Central memory CD8-positive, alpha-beta T cell (primary cell): ENCODE results near the gene TMEM179.

ENCODE experiments used
- ATAC-seq: fragments of 150-1000 bp; cut with Tn5 transposase; replicated peaks from 2 replicates; pipeline ENCODE4 v1.10.0; 2022; ENCODE audit warnings: mild to moderate bottlenecking, moderate FRiP score, moderate number of reproducible peaks; ENCODE audit not compliant: poor library complexity, severe bottlenecking; ENCODE audit errors: extremely low read depth
- DNase-seq, 2 donors: peaks; one replicate each; pipeline ENCODE4 v3.0.0; 2021; ENCODE audit warnings: low spot score in 2 of 2
- H3K27ac Mint-ChIP-seq: one replicate; pipeline ENCODE4 v1.8.0; 2022; ENCODE audit warnings: low read depth, mild to moderate bottlenecking, moderate library complexity, mixed read lengths
- H3K27me3 Mint-ChIP-seq: one replicate; pipeline ENCODE4 v1.8.0; 2022; ENCODE audit warnings: mixed read lengths
- H3K36me3 Mint-ChIP-seq: one replicate; pipeline ENCODE4 v1.8.0; 2022; ENCODE audit warnings: mild to moderate bottlenecking, moderate library complexity, mixed read lengths; ENCODE audit not compliant: insufficient read depth
- H3K4me1 Mint-ChIP-seq: one replicate; pipeline ENCODE4 v1.8.0; 2022; ENCODE audit warnings: mixed read lengths
- H3K4me3 Mint-ChIP-seq: one replicate; pipeline ENCODE4 v1.8.0; 2022; ENCODE audit warnings: mild to moderate bottlenecking, moderate library complexity, mixed read lengths
- H3K9me3 Mint-ChIP-seq: one replicate; pipeline ENCODE4 v1.8.0; 2022; ENCODE audit warnings: mixed read lengths

Gene TMEM179

DNA sequence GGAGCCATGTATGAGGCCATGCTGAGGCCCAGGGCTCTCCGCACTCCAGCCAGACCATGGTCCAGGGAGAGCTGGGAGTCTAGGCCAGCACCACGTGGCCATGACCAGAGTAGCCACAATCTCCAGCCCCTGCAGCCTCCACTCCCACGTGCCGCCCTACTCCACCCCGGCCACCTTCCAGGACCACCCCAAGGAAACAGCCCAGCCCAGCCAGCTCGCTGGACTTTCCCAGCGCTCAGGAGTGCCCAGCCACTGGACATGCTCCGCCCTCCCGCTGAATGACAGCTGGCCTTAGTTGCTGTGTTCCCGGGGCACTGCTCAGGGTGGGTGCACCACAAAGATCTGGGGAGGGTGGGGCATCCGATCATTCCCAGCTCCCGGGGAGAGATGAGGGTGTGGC lies 27.1 kb downstream of the TMEM179 start:
- DNase-seq: no peak
- no peak overlapping the region for H3K4me3 Mint-ChIP-seq
- H3K27me3 Mint-ChIP-seq: no peaks in the 10 kb centered on the region
- no peak overlapping the region for H3K27ac Mint-ChIP-seq
- H3K9me3 Mint-ChIP-seq: no peaks in the 10 kb centered on the region
- ATAC-seq: no peak
- H3K36me3 Mint-ChIP-seq: no peaks in the 10 kb centered on the region
- no peaks in the 10 kb centered on the region for H3K4me1 Mint-ChIP-seq

DNA sequence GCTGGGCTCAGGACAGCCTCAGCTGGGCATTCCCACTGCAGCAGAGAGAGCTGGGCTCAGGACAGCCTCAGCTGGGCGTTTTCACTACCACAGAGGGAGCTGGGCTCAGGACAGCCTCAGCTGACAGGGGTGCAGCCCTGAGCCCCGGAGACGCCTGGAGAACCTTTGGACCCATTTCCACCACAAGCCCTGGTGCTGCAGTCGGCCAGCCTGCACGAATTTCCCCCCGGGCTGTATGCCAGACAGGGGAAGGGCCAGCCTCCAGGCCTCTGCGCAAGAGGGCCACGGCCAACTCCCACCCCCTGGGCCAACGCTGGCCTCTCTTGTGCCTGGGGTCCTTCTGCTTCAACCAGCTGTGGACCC lies 27.6 kb downstream of the TMEM179 start:
- no peaks in the 10 kb centered on the region for H3K4me1 Mint-ChIP-seq

DNA sequence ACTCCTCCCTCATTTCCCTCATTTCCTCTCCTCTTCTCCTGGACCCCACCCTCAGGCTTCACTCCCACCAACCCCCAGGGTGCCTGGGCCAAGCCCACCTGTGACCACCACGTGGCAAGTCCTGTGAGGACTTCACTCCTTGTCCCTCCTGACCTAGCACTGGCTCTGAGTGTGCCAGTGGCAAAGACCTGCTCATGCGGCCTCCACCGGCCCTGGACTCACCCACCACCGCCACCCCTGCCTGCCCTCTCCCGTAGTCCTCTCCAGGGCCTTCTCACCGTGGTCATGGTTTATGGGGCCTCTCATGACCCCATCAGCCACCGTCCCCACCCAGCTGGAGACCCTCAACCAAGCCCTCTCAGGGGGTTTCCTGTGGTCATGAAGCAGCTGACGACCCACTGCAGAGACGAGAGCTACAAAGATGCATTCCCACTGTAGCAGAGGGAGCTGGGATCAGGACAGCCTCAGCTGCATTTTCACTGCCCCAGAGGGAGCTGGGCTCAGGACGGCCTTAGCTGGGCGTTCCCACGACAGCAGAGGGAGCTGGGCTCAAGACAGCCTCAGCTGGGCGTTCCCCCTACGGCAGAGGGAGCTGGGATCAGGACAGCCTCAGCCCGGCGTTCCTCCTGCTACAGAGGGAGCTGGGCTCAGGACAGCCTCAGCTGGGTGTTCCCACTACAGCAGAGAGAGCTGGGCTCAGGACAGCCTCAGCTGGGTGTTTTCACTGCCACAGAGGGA lies 28.2 kb downstream of the TMEM179 start:
- Mint-ChIP-seq H3K27me3 (no peaks in the 10 kb centered on the region), H3K4me1 (no peaks in the 10 kb centered on the region), H3K27ac (peak overlapping the region; percentile 33), H3K4me3 (no peak overlapping the region), H3K36me3 (no peaks in the 10 kb centered on the region), H3K9me3 (no peaks in the 10 kb centered on the region)
- ATAC-seq: no peak
- no peak for DNase-seq

More for the DNA sequence above, 27.6 kb downstream of the TMEM179 start:
- Mint-ChIP-seq H3K9me3 (no peaks in the 10 kb centered on the region), H3K27ac (no peak overlapping the region), H3K36me3 (no peaks in the 10 kb centered on the region), H3K27me3 (no peaks in the 10 kb centered on the region), H3K4me3 (no peak overlapping the region)
- no peak for ATAC-seq
- no peak for DNase-seq

DNA sequence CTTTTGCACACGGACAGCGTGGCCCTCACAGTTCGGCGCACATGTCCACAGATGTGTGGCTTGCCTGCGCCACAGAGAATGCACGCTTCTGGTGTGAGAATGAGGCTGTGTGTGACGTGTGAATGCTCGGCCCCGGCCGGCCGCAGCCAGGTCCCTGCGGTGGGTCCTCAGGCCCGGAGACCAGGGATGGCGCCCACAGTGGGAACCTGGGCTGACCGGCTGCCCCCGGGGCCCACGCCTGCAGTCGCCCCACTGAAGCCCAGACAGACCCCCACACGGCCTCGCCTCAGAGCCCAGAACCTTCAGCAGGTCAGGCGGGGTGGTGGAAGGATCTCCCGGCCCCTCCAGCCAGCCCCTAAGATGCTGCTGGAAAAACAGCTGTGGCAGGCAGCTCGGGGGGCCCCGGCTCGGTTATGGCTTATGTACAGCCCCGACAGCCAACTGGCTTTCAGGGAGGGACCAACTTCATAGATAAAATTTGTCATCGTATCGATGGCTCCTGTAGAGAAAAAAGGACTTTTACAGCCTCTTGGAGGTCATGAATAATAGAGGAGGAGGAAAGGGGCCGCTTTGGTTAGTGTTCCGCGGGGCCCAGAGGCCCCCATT lies 29.5 kb downstream of the TMEM179 start:
- no peaks in the 10 kb centered on the region for H3K4me1 Mint-ChIP-seq
- ATAC-seq: no peak
- no peaks in the 10 kb centered on the region for H3K9me3 Mint-ChIP-seq
- no peaks in the 10 kb centered on the region for H3K27me3 Mint-ChIP-seq
- no peak overlapping the region for H3K4me3 Mint-ChIP-seq
- H3K27ac Mint-ChIP-seq: no peak overlapping the region
- H3K36me3 Mint-ChIP-seq: no peaks in the 10 kb centered on the region
- DNase-seq: no peak

DNA sequence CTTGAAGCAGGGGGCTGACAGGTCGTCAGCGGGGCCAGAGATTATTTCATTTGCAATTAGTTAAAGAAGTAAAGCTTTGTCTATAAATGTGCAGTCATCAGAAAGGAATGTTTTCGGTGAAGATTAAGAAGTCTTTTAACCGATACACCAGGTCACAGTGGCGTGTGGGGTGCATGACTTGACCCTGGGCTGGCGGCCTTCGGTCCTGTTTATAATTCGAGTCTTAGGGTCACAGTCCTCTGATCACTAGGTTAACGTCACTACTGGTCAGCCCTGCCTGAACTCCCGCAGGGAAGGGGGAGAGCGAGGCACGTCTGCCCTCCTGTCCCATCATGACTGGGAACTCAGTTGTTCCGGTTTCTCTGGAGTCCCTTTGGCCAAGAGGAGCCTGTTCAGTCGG lies 30.0 kb downstream of the TMEM179 start:
- Mint-ChIP-seq H3K36me3 (no peaks in the 10 kb centered on the region), H3K27me3 (no peaks in the 10 kb centered on the region), H3K4me1 (no peaks in the 10 kb centered on the region), H3K4me3 (no peak overlapping the region), H3K27ac (no peak overlapping the region), H3K9me3 (no peaks in the 10 kb centered on the region)
- ATAC-seq (no peak), DNase-seq (no peak)

DNA sequence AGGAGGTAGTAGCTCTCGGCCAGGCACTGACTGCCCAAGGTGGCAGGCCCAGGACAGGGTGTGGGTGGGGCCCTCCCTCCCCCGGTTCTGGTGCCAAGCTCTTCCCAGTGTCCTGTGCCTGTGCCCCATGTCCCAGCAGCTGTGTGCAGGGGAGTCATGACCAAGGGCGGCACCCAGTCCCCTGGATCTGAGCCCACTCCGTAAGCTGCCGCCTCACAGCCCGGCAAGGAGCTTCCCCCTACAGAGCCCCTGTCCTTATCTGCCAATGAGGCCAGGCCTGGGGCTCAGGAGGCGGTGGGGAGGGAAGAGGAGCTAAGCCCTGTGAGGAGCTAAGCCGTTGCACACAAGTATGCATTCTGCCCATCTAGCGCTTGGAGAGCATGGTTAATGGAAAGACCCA lies 30.6 kb downstream of the TMEM179 start:
- ATAC-seq: no peak
- no peaks in the 10 kb centered on the region for H3K4me1 Mint-ChIP-seq
- DNase-seq: no peak
- H3K4me3 Mint-ChIP-seq: no peak overlapping the region
- H3K27ac Mint-ChIP-seq: no peak overlapping the region
- H3K27me3 Mint-ChIP-seq: no peaks in the 10 kb centered on the region
- no peaks in the 10 kb centered on the region for H3K9me3 Mint-ChIP-seq
- H3K36me3 Mint-ChIP-seq: no peaks in the 10 kb centered on the region

DNA sequence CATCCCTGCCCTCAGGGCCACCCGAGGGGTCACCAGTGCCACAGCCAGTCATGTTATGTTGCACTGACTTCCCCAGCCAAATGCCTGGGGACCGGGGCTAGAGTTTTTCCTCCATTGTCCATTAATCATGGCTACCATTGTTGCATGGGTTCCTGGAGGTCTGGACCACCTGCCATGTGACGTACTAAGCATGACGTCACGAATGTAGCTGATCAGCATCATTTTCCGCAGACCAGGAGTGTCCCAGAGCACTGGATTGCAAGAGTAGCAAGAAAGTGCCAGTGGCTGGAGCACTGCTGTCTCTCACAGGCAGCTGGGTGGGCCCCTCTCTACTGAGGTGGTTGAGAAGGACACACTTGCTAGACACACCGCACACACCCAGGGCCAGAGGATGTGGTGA lies 31.9 kb downstream of the TMEM179 start:
- Mint-ChIP-seq H3K9me3 (no peaks in the 10 kb centered on the region), H3K4me1 (no peaks in the 10 kb centered on the region), H3K36me3 (no peaks in the 10 kb centered on the region), H3K27me3 (no peaks in the 10 kb centered on the region), H3K4me3 (no peak overlapping the region), H3K27ac (no peak overlapping the region)
- DNase-seq (no peak), ATAC-seq (no peak)

DNA sequence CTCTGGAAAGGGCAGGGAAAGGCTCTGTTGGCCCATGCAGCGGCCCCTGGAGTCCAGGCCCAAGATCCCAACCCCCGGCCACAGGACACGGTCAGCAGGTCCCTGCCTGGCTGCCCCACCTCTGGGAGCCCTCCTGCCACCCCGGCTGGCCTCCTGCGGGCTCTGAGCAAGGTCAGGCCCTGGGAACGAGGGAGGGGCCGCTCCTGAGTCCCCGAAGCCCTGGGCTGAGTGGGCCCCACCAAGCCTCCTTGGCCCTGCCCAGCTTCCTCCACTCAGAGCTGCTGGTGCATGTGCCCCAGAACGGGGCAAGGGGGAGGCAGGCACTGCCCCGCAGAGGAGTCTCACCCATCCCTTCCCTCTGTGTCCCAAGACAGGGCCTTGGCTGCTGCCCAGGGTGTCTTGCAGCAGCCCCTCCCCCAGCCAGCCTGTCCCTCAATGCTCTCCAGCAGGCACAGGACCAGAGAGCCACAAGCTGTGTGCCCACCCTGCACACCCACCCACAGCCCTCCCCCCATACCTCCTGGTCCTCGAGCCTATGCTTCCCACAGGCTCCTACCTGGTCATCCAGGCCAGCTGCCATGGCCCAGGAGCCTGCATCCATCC lies 32.4 kb downstream of the TMEM179 start:
- Mint-ChIP-seq H3K9me3 (no peaks in the 10 kb centered on the region), H3K4me1 (no peaks in the 10 kb centered on the region), H3K4me3 (no peak overlapping the region), H3K27me3 (no peaks in the 10 kb centered on the region), H3K27ac (no peak overlapping the region), H3K36me3 (no peaks in the 10 kb centered on the region)
- DNase-seq (no peak), ATAC-seq (no peak)

DNA sequence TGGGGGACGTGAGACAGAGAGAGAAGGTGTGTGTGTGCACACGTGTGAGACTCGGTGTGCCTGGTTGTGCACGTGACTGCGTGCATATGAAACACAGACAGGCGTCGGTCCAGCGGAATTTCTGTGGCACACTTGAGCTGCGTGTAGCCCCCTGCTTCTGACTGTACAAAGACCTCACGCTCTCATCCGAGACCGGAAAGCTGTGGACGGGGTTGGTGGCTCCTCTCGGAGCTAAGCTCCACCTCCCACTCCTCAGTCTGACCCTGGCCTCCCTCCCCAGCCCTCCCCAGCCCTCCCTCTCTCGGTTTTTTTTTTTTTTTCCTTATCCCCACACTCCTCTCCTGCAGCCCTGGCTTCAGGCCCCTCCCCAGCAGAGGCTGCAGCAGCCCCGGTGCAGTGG lies 33.3 kb downstream of the TMEM179 start:
- DNase-seq (no peak), ATAC-seq (no peak)
- no peaks in the 10 kb centered on the region for H3K4me1 Mint-ChIP-seq
- no peak overlapping the region for H3K27ac Mint-ChIP-seq
- H3K4me3 Mint-ChIP-seq: no peak overlapping the region
- peaks cover 3% of the 10 kb centered on the region for H3K27me3 Mint-ChIP-seq
- no peaks in the 10 kb centered on the region for H3K9me3 Mint-ChIP-seq
- H3K36me3 Mint-ChIP-seq: no peaks in the 10 kb centered on the region

DNA sequence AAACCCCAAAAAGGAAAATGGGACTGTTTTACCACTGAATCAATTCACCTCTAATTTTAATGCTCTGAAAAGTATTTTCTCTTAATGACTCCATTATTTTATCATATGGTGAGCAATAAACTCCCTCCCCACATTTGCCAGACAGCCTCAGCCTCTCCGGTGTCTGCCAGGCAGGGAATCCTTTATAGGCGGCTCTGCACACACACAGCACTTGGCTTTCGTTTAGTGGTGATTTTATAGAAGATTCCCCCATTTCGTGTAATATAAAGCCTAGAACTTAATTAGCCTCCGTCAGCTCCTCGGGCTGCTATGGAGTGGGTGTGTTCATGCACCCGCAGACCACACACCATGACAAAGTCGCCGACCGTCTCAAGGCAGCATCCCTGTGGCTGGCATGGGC lies 35.1 kb downstream of the TMEM179 start:
- no peaks in the 10 kb centered on the region for H3K36me3 Mint-ChIP-seq
- H3K4me1 Mint-ChIP-seq: no peaks in the 10 kb centered on the region
- no peaks in the 10 kb centered on the region for H3K9me3 Mint-ChIP-seq
- H3K27me3 Mint-ChIP-seq: peaks cover 21% of the 10 kb centered on the region
- ATAC-seq (no peak), DNase-seq (no peak)
- no peak overlapping the region for H3K27ac Mint-ChIP-seq
- no peak overlapping the region for H3K4me3 Mint-ChIP-seq

DNA sequence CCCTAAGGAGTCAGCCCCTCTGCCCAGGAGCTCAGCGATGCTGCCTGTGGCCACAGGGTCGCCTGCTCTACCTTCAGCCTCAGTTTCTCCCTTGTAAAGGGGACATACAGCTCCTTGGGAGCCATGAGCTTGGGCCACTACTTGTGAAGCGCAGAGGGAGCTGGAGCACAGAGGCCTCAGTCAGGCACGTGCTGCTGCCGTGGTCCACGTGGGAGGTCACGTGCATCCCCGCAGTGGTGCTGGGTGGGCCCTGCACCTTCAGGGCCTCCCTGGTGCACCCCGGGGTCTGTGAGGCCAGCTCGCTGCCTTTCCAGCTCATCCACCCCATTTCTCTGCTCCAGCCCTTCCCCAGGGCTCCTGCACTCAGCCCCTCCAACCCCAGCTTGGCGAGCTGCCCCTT lies 36.0 kb downstream of the TMEM179 start:
- H3K4me1 Mint-ChIP-seq: peaks cover 6% of the 10 kb centered on the region
- H3K27ac Mint-ChIP-seq: no peak overlapping the region
- H3K27me3 Mint-ChIP-seq: peaks cover 29% of the 10 kb centered on the region
- no peak overlapping the region for H3K4me3 Mint-ChIP-seq
- ATAC-seq: no peak
- no peak for DNase-seq
- H3K36me3 Mint-ChIP-seq: no peaks in the 10 kb centered on the region
- no peaks in the 10 kb centered on the region for H3K9me3 Mint-ChIP-seq

DNA sequence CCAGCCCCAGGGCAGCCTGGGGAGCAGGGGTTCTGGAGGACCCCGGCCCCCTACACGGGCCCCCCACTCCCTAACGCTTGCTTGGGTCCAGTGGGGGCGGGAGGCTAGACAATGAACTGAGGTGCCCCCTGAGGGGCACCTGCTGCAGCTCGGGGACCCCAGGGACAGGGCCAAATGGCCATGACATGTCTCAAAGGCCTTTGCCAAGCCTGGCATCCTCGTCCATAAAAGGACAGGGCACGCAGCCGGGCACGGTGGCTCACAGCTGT lies 36.7 kb downstream of the TMEM179 start:
- Mint-ChIP-seq H3K36me3 (no peaks in the 10 kb centered on the region), H3K9me3 (no peaks in the 10 kb centered on the region)
- ATAC-seq: no peak

DNA sequence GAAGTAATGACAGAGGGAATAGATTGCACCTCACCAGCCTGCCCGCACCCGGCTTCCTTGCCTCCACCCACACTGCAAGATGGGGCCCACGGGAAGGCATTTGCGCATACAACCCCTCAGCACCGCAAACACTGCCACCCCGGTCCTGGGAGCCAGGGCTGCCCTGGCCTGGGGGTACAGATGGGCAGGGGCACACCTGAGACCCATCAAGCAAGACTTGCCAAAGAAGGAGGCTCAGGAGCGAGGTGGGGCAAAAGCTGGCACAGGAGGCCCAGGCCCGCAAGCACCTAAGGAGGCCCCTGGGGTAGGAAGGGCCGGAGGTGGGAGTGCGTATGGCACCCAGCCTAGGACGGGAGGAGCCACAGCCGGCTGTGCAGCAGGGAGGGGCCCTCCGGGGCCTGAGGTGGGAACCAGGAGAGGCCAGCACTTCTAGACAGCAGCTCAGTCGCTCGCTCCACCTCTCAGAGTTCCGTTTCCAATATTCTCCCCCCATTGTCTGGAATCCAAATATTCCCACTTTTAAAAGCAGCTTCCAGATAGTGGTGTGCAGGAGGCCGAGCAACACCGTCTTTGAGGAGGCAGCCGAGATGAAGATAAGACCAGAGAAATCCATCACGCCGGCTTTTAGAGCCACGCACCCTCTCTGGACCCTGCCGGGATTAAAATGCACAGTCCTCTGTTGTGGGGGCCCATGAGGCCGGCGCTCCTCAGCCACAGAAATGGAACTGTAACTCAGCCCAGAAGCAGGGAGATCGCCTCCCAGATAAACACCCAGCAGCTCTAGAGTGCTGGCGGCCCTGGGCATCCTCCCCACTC lies 37.2 kb downstream of the TMEM179 start:
- DNase-seq (no peak), ATAC-seq (no peak)
- H3K36me3 Mint-ChIP-seq: no peaks in the 10 kb centered on the region
- H3K27ac Mint-ChIP-seq: no peak overlapping the region
- H3K4me1 Mint-ChIP-seq: peaks cover 6% of the 10 kb centered on the region
- H3K27me3 Mint-ChIP-seq: peaks cover 31% of the 10 kb centered on the region
- H3K4me3 Mint-ChIP-seq: no peak overlapping the region
- H3K9me3 Mint-ChIP-seq: no peaks in the 10 kb centered on the region

More for the DNA sequence above, 36.7 kb downstream of the TMEM179 start:
- DNase-seq: no peak
- H3K27me3 Mint-ChIP-seq: peaks cover 31% of the 10 kb centered on the region
- H3K27ac Mint-ChIP-seq: no peak overlapping the region
- peaks cover 6% of the 10 kb centered on the region for H3K4me1 Mint-ChIP-seq
- no peak overlapping the region for H3K4me3 Mint-ChIP-seq
